Colonic mucosa (tissue), 4 donors: ENCODE data around the gene COL16A1. TPM values are rescaled to one million over a fixed set of nuclear protein-coding genes. Genes with fewer than 3 reads are reported as not detected.

Experiments
- DNase-seq: peaks from one replicate; pipeline ENCODE4 v3.0.0-alpha.2; 2020
- H3K27ac ChIP-seq: fragments of 200-600 bp; one replicate; pipeline ENCODE4 v1.8.0; 2021
- H3K27me3 ChIP-seq: fragments of 200-600 bp; one replicate; pipeline ENCODE4 v1.8.0; 2021
- H3K36me3 ChIP-seq: fragments of 200-600 bp; one replicate; pipeline ENCODE4 v1.8.0; 2021
- H3K4me1 ChIP-seq: fragments of 200-600 bp; one replicate; pipeline ENCODE4 v1.8.0; 2021; ENCODE audit warnings: mild to moderate bottlenecking
- H3K4me3 ChIP-seq: fragments of 200-600 bp; one replicate; pipeline ENCODE4 v1.8.0; 2021
- H3K9ac ChIP-seq, 2 donors: one replicate each; pipeline ENCODE4 v1.7.0; 2013; ENCODE audit warnings: control low read depth in 2 of 2, low read depth in 2 of 2, low read length in 2 of 2
- H3K9me3 ChIP-seq: fragments of 200-600 bp; one replicate; pipeline ENCODE4 v1.8.0; 2021
- intact Hi-C: fragments of 100-400 bp; cut with DNase I; formaldehyde crosslinking; loops from one replicate; pipeline ENCODE4 v1.14.1; 2022
- total RNA-seq, 2 donors: library from RNA; stranded (reverse); fragmentation: NEBNext Ultra II Directional in 1 of 2; extraction: Animal tissue kit (Norgen Biotek cat#: 25700) in 1 of 2; gene quantifications; one replicate each; pipeline ENCODE4 v1.2.1, GENCODE V29; 2021
- TF ChIP-seq, protein P1 (sequence below): fragments of 200-600 bp; IDR thresholded peaks from one replicate; pipeline ENCODE4 v1.8.0; 2022; ENCODE audit warnings: antibody characterized with exemption, mild to moderate bottlenecking
- donor health status: healthy.
- donor health status: DM: no; HTN: no; CAD: no.
- donor health status: DM: no; HTN: no; CAD: no.

The COL16A1 gene
- total RNA-seq, 2 donors from 2014 or later: 9.0 to 15.4 TPM

- TF ChIP-seq, protein P1, sequence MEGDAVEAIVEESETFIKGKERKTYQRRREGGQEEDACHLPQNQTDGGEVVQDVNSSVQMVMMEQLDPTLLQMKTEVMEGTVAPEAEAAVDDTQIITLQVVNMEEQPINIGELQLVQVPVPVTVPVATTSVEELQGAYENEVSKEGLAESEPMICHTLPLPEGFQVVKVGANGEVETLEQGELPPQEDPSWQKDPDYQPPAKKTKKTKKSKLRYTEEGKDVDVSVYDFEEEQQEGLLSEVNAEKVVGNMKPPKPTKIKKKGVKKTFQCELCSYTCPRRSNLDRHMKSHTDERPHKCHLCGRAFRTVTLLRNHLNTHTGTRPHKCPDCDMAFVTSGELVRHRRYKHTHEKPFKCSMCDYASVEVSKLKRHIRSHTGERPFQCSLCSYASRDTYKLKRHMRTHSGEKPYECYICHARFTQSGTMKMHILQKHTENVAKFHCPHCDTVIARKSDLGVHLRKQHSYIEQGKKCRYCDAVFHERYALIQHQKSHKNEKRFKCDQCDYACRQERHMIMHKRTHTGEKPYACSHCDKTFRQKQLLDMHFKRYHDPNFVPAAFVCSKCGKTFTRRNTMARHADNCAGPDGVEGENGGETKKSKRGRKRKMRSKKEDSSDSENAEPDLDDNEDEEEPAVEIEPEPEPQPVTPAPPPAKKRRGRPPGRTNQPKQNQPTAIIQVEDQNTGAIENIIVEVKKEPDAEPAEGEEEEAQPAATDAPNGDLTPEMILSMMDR: no peak
- DNase-seq: no peak
- intact Hi-C loops: no loop called here
- Histone ChIP-seq H3K9me3 (no peaks in the 10 kb centered on the region), H3K36me3 (no peaks in the 10 kb centered on the region), H3K4me3 (no peak overlapping the region), H3K4me1 (no peaks in the 10 kb centered on the region), H3K27ac (no peak overlapping the region), H3K9ac (no peak overlapping the region), H3K27me3 (no peaks in the 10 kb centered on the region)
Observed at GRCh38 chr1:31625561-31626222, 78.1 kb downstream of the COL16A1 start.

GRCh38 chr1:31624731-31625514 lies 78.9 kb downstream of the COL16A1 start:
- TF ChIP-seq, protein P1: no peak
- H3K27ac ChIP-seq: no peak overlapping the region
- no peak for DNase-seq
- no peaks in the 10 kb centered on the region for H3K9me3 ChIP-seq
- H3K9ac ChIP-seq: peak overlapping the region in 1 of 2 donors; percentile 7
- H3K27me3 ChIP-seq: no peaks in the 10 kb centered on the region
- no peaks in the 10 kb centered on the region for H3K4me1 ChIP-seq
- intact Hi-C loops: no loop called here
- H3K36me3 ChIP-seq: no peaks in the 10 kb centered on the region
- H3K4me3 ChIP-seq: no peak overlapping the region

DNA sequence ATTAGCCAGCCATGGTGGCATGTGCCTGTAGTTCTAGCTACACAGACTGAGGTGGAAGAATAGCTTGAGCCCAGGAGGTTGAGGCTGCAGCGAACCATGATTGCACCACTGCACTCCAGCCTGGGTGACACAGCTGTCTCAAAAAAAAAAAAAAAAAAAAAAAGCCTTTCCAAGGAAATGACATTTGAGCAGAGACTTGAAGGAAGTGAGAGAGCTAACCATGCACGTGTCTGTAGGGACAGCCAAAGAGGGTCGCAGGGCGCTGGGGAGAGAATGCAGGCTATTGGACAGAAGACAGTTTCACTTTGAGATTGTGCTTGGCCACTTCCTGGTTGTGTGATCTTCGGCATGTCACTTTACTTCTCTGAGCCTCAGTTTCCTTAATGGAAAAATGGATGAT lies 79.5 kb downstream of the COL16A1 start:
- no peaks in the 10 kb centered on the region for H3K36me3 ChIP-seq
- H3K9ac ChIP-seq: peak overlapping the region in 1 of 2 donors; percentile 7
- H3K4me3 ChIP-seq: no peak overlapping the region
- TF ChIP-seq, protein P1: no peak
- intact Hi-C loops: no loop called here
- no peak for DNase-seq
- H3K4me1 ChIP-seq: no peaks in the 10 kb centered on the region
- no peak overlapping the region for H3K27ac ChIP-seq
- H3K27me3 ChIP-seq: no peaks in the 10 kb centered on the region
- H3K9me3 ChIP-seq: no peaks in the 10 kb centered on the region

GRCh38 chr1:31623365-31623764 lies 80.5 kb downstream of the COL16A1 start:
- H3K4me3 ChIP-seq: no peak overlapping the region
- no peaks in the 10 kb centered on the region for H3K27me3 ChIP-seq
- intact Hi-C loops: no loop called here
- H3K4me1 ChIP-seq: no peaks in the 10 kb centered on the region
- no peaks in the 10 kb centered on the region for H3K9me3 ChIP-seq
- no peaks in the 10 kb centered on the region for H3K36me3 ChIP-seq
- TF ChIP-seq, protein P1: no peak
- DNase-seq: no peak
- H3K27ac ChIP-seq: no peak overlapping the region
- no peak overlapping the region for H3K9ac ChIP-seq

DNA sequence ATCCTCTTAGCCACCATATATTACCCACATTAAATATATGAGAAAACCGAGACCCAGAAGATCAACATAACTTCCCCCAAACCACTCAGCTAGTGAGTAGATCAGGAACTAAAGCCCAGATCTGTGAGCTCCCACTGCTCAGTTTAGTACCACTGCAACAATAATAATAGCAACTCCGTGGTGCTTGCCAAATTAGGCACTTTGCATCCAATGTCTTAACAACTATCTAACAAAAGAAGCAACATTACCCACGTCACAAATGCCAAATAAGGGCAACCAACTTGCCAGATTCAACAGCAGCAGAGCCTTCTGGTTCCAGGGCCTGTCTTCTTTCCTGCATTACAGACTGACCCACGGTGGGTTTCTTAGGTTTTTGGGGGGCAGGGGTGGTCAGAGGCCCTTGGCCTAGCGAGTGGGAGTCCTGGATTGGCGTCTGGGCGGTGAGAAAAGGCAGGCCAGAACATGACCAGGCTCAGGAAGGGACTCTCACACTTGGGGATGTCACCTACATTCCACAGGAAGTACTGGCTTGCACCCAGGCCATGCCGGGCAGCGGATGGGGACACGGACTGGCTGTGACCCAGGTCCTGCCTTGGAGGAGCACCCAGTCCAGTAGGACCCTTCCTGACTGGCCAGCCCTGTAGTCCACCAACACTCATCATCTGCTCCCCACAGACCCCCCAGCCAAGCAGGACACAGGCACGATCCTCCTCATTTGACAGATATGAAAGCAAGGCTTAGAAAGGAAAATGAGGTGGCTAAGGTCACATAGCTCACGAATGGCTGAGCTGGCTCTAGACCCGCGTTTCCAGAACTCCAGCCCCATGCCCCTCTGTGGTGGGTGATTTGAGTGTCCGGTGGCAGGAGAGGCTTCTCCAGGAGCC lies 81.7 kb downstream of the COL16A1 start:
- intact Hi-C loops: no loop called here

More for the DNA sequence above, 81.7 kb downstream of the COL16A1 start:
- Histone ChIP-seq H3K4me1 (peaks cover 7% of the 10 kb centered on the region), H3K36me3 (no peaks in the 10 kb centered on the region), H3K9ac (no peak overlapping the region), H3K4me3 (no peak overlapping the region), H3K27me3 (peaks cover 8% of the 10 kb centered on the region), H3K9me3 (no peaks in the 10 kb centered on the region), H3K27ac (no peak overlapping the region)
- DNase-seq: no peak
- TF ChIP-seq, protein P1: no peak
